A673 (cell line): ENCODE measurements around the gene FASTKD3.

ENCODE experiments used
- EZH2 ChIP-seq: fragments of 200-600 bp; sonication (generic); IDR thresholded peaks from 2 replicates; pipeline ENCODE4 v1.6.1; 2017; ENCODE audit warnings: borderline replicate concordance, low read depth, mild to moderate bottlenecking, mixed read lengths, antibody characterized with exemption, low read length; ENCODE audit not compliant: poor library complexity, severe bottlenecking
- TF ChIP-seq, protein P1 (sequence below): fragments of 300-800, 200-600 bp; sonication (generic); conservative IDR thresholded peaks from 2 replicates; pipeline ENCODE4 v1.5.1; 2017; ENCODE audit warnings: low read depth, mild to moderate bottlenecking, antibody characterized with exemption, low read length, moderate library complexity, mixed read lengths

DNA sequence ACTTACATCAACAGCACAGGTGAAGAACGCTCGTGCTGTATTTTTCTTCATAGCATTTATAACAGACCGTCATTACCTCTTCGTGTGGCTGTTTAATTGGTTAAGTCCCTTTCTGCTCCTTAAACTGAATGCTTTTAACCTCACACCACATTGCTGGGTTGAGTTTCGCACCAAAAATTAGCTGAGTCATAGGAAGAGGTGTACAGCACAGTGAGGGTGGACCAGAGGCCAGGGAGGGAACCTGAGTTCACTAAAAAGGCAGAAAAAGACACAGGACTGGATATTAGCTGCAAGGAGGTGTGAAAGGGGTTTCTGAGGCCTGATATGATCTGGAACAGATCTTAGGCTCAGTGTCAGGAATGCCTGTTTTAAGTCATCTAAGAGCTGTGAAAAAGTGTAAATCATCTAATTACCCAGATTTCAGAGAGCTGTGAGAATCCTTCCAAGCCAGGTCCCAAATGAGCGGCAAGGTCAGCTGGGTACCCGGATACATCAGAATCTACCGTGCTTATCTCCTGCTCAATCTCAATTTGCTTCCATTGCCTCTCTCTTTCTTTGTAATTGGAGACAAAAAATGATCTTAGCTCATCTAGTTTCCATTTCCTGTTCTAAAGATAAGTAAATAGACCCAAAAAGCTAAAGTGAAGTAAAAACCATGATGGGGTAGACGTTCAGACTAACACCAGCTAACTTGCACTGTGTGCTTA lies 10.8 kb downstream of the FASTKD3 start:
- TF ChIP-seq, protein P1, sequence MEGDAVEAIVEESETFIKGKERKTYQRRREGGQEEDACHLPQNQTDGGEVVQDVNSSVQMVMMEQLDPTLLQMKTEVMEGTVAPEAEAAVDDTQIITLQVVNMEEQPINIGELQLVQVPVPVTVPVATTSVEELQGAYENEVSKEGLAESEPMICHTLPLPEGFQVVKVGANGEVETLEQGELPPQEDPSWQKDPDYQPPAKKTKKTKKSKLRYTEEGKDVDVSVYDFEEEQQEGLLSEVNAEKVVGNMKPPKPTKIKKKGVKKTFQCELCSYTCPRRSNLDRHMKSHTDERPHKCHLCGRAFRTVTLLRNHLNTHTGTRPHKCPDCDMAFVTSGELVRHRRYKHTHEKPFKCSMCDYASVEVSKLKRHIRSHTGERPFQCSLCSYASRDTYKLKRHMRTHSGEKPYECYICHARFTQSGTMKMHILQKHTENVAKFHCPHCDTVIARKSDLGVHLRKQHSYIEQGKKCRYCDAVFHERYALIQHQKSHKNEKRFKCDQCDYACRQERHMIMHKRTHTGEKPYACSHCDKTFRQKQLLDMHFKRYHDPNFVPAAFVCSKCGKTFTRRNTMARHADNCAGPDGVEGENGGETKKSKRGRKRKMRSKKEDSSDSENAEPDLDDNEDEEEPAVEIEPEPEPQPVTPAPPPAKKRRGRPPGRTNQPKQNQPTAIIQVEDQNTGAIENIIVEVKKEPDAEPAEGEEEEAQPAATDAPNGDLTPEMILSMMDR = no peak
- no peak for TF ChIP-seq EZH2
